HCT116 (cell line): ENCODE results near the gene TMOD1. TPM values are rescaled to one million over a fixed set of nuclear protein-coding genes. Genes with fewer than 3 reads are reported as not detected.

Experiments
- ATAC-seq: fragments of 200-7000 bp; cut with Tn5 transposase; 2 replicates; pipeline ENCODE4 v1.9.1; 2020; ENCODE audit warnings: mild to moderate bottlenecking, moderate library complexity
- BruUV-seq: library from RNA; stranded (reverse); fragments of 400-500 nt; replicated peaks from 2 replicates; lab custom pipeline; 2021; lab: Mats Ljungman, UMichigan
- CTCF ChIA-PET: fragments of 300-600 bp; sonication (Branson Sonifier 250); formaldehyde crosslinking; loops from one replicate; lab custom pipeline; 2021; ENCODE audit warnings: antibody characterized with exemption; lab: Charles Lee
- POLR2A ChIA-PET: fragments of 300-600, 350-600 bp; sonication (Branson Sonifier 250); formaldehyde crosslinking; loops from one replicate; lab custom pipeline; 2021; ENCODE audit warnings: antibody characterized with exemption; lab: Charles Lee
- RAD21 ChIA-PET, 2 experiments: fragments of 300-600 bp; sonication (Branson Sonifier 250); formaldehyde crosslinking; loops; one replicate each; lab custom pipeline; 2023; ENCODE audit warnings: low total read pairs in 2 of 2; ENCODE audit not compliant: uncharacterized antibody in 2 of 2, unreplicated experiment in 2 of 2, low non-redundant PET in 1 of 2; lab: Charles Lee
- DNase-seq: peaks from one replicate; pipeline ENCODE4 v3.0.0-alpha.2; 2010; ENCODE audit warnings: low read depth, low spot score
- H2AFZ ChIP-seq: fragments of 200-600 bp; shearing (Covaris generic), sonication (generic); 2 replicates; pipeline ENCODE4 v1.6.1; 2017; ENCODE audit warnings: low read depth, mixed run types, mixed read lengths, antibody characterized with exemption, low read length; ENCODE audit not compliant: poor library complexity, severe bottlenecking
- H3K27ac ChIP-seq: 2 replicates; pipeline ENCODE4 v1.5.1; 2012; ENCODE audit warnings: low read depth, low read length
- H3K27me3 ChIP-seq: fragments of 200-600 bp; sonication (generic); 2 replicates; pipeline ENCODE4 v1.6.1; 2016; ENCODE audit warnings: mixed run types, low read length, mixed read lengths; ENCODE audit not compliant: insufficient read depth
- H3K36me3 ChIP-seq, 2 experiments: fragments of 200-500 bp in 1 of 2; fragments of 200-600 bp in 1 of 2; sonication (Bioruptor generic) in 1 of 2; sonication (generic) in 1 of 2; 2 replicates each; pipeline versions ENCODE4 v1.5.1 to v1.6.1; 2014 to 2016; ENCODE audit warnings: low read length in 2 of 2, inconsistent platforms in 1 of 2, mixed read lengths in 1 of 2, mixed run types in 1 of 2; ENCODE audit not compliant: insufficient read depth in 2 of 2, control insufficient read depth in 1 of 2
- H3K4me1 ChIP-seq, 2 experiments: fragments of 200-600 bp in 1 of 2; sonication (generic) in 1 of 2; 2 replicates each; pipeline versions ENCODE4 v1.5.1 to v1.6.1; 2012 to 2017; ENCODE audit warnings: low read length in 2 of 2, inconsistent platforms in 1 of 2, mild to moderate bottlenecking in 1 of 2, mixed read lengths in 1 of 2, mixed run types in 1 of 2, moderate library complexity in 1 of 2; ENCODE audit not compliant: insufficient read depth in 2 of 2, control insufficient read depth in 1 of 2
- H3K4me2 ChIP-seq: fragments of 200-600 bp; sonication (generic); 2 replicates; pipeline ENCODE4 v1.6.1; 2017; ENCODE audit warnings: mixed run types, low read length, mixed read lengths
- H3K4me3 ChIP-seq, 2 experiments: fragments of 200-600 bp in 1 of 2; sonication (generic) in 1 of 2; replicated peaks in 1 of 2; 2 replicates each; pipeline ENCODE4 v1.5.1; 2011 to 2016; ENCODE audit warnings: low read length in 2 of 2, control low read depth in 1 of 2, low read depth in 1 of 2, mild to moderate bottlenecking in 1 of 2, mixed read lengths in 1 of 2, mixed run types in 1 of 2
- H3K79me2 ChIP-seq: fragments of 200-600 bp; sonication (generic); 2 replicates; pipeline ENCODE4 v1.6.1; 2017; ENCODE audit warnings: mild to moderate bottlenecking, mixed run types, low read length, moderate library complexity, mixed read lengths; ENCODE audit not compliant: insufficient read depth
- H3K9ac ChIP-seq: fragments of 200-600 bp; sonication (generic); 2 replicates; pipeline ENCODE4 v1.6.1; 2016; ENCODE audit warnings: low read length, mixed read lengths
- H3K9me2 ChIP-seq: fragments of 200-600 bp; sonication (generic), shearing (Covaris generic); 2 replicates; pipeline ENCODE4 v1.6.1; 2017; ENCODE audit warnings: mixed run types, mild to moderate bottlenecking, moderate library complexity; ENCODE audit not compliant: insufficient read depth
- H3K9me3 ChIP-seq, 2 experiments: fragments of 200-500 bp in 1 of 2; fragments of 200-600 bp in 1 of 2; sonication (Bioruptor generic) in 1 of 2; sonication (generic) in 1 of 2; 2 replicates each; pipeline ENCODE4 v1.6.1; 2014 to 2017; ENCODE audit warnings: low read length in 2 of 2, mixed read lengths in 2 of 2, inconsistent platforms in 1 of 2, low read depth in 1 of 2, mild to moderate bottlenecking in 1 of 2, mixed run types in 1 of 2, moderate library complexity in 1 of 2; ENCODE audit not compliant: control insufficient read depth in 1 of 2, insufficient read depth in 1 of 2
- H4K20me1 ChIP-seq: fragments of 200-600 bp; sonication (generic), shearing (Covaris generic); 2 replicates; pipeline ENCODE4 v1.6.1; 2017; ENCODE audit warnings: mixed run types, mild to moderate bottlenecking, moderate library complexity; ENCODE audit not compliant: insufficient read depth
- CBX3 ChIP-seq: IDR thresholded peaks from 2 replicates; pipeline ENCODE4 v1.6.1; 2012; ENCODE audit warnings: low read depth
- CEBPB ChIP-seq: IDR thresholded peaks from 2 replicates; pipeline ENCODE4 v1.6.1; 2012; ENCODE audit warnings: low read depth
- EZH2 ChIP-seq: fragments of 200-600 bp; sonication (generic); IDR thresholded peaks from 2 replicates; pipeline ENCODE4 v1.6.1; 2017; ENCODE audit warnings: antibody characterized with exemption, mixed run types
- EZH2phosphoT487 ChIP-seq: fragments of 200-600 bp; IDR thresholded peaks from 2 replicates; pipeline ENCODE4 v1.6.1; 2018; ENCODE audit warnings: antibody characterized with exemption, borderline replicate concordance
- FOSL1 ChIP-seq: IDR thresholded peaks from 2 replicates; pipeline ENCODE4 v1.6.1; 2012; ENCODE audit warnings: low read depth
- POLR2A ChIP-seq: IDR thresholded peaks from 2 replicates; pipeline ENCODE4 v1.7.0; 2011; ENCODE audit warnings: borderline replicate concordance; ENCODE audit not compliant: insufficient read depth, insufficient read length; ENCODE audit errors: extremely low read depth
- SIN3A ChIP-seq: IDR thresholded peaks from 2 replicates; pipeline ENCODE4 v1.6.1; 2012; ENCODE audit warnings: low read depth
- SP1 ChIP-seq: IDR thresholded peaks from 2 replicates; pipeline ENCODE4 v1.6.1; 2012; ENCODE audit warnings: low read depth
- intact Hi-C: fragments of 100-400 bp; cut with micrococcal nuclease; formaldehyde crosslinking; loops from 2 replicates; pipeline ENCODE4 v1.10.0; 2022
- total RNA-seq: library from RNA; stranded (reverse); gene quantifications from one replicate; pipeline ENCODE4 v1.2.1, GENCODE V29; 2021; ENCODE audit not compliant: unreplicated experiment
- TF ChIP-seq, protein P1 (sequence below): IDR thresholded peaks from 2 replicates; pipeline ENCODE4 v1.6.1; 2012
- TF ChIP-seq, protein P2 (sequence below): IDR thresholded peaks from 2 replicates; pipeline ENCODE4 v1.6.1; 2011; ENCODE audit warnings: mild to moderate bottlenecking, low read length, moderate library complexity; ENCODE audit not compliant: insufficient replicate concordance; ENCODE audit errors: extremely low read depth
- TF ChIP-seq, protein P3 (sequence below): IDR thresholded peaks from 2 replicates; pipeline ENCODE4 v1.6.1; 2012; ENCODE audit warnings: low read depth

The TMOD1 gene
- total RNA-seq, 1 experiment from 2014 or later: 4.4 TPM

DNA sequence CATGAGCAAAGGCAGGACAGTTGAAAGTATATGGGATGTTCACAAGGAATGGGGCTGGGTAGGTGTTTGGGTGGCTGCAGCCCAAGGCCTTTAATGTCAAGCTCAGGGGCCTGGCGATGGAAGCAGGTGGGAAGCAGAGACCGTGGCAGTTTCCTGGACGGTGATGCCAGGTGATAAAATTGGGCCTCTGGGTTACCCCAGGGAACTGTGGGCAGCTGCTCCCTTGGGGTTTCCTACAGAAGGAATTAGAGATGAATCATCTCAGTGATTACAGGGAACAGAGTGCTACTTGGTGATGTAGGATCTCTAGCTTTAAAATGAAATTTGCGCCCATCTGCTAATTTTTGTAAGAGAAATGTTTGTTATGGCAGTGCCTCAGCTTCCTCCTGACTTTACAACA is 92.5 kb downstream of the TMOD1 start:
- no peaks in the 10 kb centered on the region for H3K9me2 ChIP-seq
- no peak overlapping the region for H3K4me3 ChIP-seq
- no peak for DNase-seq
- H3K79me2 ChIP-seq: no peaks in the 10 kb centered on the region
- H4K20me1 ChIP-seq: no peaks in the 10 kb centered on the region
- intact Hi-C loops: no loop called here
- H3K36me3 ChIP-seq: no peaks in the 10 kb centered on the region
- ATAC-seq: no peak
- H3K27ac ChIP-seq: no peak overlapping the region
- RAD21 ChIA-PET: no interaction called here
- BruUV-seq: no TSS peak
- no peaks in the 10 kb centered on the region for H3K27me3 ChIP-seq
- CTCF ChIA-PET: interaction anchor here (1.9 kb wide), 1 partner anchor 125 kb away, joined by 7 read pairs; no protein-coding TSS in a partner anchor
- no peaks in the 10 kb centered on the region for H3K9me3 ChIP-seq
- TF ChIP-seq, protein P1, sequence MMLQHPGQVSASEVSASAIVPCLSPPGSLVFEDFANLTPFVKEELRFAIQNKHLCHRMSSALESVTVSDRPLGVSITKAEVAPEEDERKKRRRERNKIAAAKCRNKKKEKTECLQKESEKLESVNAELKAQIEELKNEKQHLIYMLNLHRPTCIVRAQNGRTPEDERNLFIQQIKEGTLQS: no peak
- TF ChIP-seq CBX3 (no peak), POLR2A (no peak), EZH2phosphoT487 (no peak), SIN3A (no peak), EZH2 (no peak), CEBPB (no peak), FOSL1 (no peak), SP1 (no peak)
- TF ChIP-seq, protein P2, sequence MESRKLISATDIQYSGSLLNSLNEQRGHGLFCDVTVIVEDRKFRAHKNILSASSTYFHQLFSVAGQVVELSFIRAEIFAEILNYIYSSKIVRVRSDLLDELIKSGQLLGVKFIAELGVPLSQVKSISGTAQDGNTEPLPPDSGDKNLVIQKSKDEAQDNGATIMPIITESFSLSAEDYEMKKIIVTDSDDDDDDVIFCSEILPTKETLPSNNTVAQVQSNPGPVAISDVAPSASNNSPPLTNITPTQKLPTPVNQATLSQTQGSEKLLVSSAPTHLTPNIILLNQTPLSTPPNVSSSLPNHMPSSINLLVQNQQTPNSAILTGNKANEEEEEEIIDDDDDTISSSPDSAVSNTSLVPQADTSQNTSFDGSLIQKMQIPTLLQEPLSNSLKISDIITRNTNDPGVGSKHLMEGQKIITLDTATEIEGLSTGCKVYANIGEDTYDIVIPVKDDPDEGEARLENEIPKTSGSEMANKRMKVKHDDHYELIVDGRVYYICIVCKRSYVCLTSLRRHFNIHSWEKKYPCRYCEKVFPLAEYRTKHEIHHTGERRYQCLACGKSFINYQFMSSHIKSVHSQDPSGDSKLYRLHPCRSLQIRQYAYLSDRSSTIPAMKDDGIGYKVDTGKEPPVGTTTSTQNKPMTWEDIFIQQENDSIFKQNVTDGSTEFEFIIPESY: no peak
- TF ChIP-seq, protein P3, sequence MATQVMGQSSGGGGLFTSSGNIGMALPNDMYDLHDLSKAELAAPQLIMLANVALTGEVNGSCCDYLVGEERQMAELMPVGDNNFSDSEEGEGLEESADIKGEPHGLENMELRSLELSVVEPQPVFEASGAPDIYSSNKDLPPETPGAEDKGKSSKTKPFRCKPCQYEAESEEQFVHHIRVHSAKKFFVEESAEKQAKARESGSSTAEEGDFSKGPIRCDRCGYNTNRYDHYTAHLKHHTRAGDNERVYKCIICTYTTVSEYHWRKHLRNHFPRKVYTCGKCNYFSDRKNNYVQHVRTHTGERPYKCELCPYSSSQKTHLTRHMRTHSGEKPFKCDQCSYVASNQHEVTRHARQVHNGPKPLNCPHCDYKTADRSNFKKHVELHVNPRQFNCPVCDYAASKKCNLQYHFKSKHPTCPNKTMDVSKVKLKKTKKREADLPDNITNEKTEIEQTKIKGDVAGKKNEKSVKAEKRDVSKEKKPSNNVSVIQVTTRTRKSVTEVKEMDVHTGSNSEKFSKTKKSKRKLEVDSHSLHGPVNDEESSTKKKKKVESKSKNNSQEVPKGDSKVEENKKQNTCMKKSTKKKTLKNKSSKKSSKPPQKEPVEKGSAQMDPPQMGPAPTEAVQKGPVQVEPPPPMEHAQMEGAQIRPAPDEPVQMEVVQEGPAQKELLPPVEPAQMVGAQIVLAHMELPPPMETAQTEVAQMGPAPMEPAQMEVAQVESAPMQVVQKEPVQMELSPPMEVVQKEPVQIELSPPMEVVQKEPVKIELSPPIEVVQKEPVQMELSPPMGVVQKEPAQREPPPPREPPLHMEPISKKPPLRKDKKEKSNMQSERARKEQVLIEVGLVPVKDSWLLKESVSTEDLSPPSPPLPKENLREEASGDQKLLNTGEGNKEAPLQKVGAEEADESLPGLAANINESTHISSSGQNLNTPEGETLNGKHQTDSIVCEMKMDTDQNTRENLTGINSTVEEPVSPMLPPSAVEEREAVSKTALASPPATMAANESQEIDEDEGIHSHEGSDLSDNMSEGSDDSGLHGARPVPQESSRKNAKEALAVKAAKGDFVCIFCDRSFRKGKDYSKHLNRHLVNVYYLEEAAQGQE: no peak
- no peak overlapping the region for H2AFZ ChIP-seq
- H3K4me1 ChIP-seq: peaks cover 0 to 3% of the 10 kb centered on the region in 2 experiments; a peak in 1 of 4 replicates
- POLR2A ChIA-PET: no interaction called here
- no peak overlapping the region for H3K4me2 ChIP-seq
- H3K9ac ChIP-seq: no peak overlapping the region
